C4-2B (cell line): ENCODE measurements around the gene PROX1.

Experiments
- H3K27ac ChIP-seq: fragments of 450-650 bp; 2 replicates; pipeline ENCODE4 v1.5.1; 2017
- ZFX ChIP-seq: fragments of 450-650 bp; IDR thresholded peaks from 2 replicates; pipeline ENCODE4 v1.6.1; 2017
- TF ChIP-seq, protein P1 (sequence below): fragments of 450-650 bp; conservative IDR thresholded peaks from 2 replicates; pipeline ENCODE4 v1.5.1; 2017; ENCODE audit warnings: mild to moderate bottlenecking

Gene PROX1

GRCh38 chr1:213980906-213981305 lies 6.9 kb upstream of the PROX1 start:
- TF ChIP-seq, protein P1, sequence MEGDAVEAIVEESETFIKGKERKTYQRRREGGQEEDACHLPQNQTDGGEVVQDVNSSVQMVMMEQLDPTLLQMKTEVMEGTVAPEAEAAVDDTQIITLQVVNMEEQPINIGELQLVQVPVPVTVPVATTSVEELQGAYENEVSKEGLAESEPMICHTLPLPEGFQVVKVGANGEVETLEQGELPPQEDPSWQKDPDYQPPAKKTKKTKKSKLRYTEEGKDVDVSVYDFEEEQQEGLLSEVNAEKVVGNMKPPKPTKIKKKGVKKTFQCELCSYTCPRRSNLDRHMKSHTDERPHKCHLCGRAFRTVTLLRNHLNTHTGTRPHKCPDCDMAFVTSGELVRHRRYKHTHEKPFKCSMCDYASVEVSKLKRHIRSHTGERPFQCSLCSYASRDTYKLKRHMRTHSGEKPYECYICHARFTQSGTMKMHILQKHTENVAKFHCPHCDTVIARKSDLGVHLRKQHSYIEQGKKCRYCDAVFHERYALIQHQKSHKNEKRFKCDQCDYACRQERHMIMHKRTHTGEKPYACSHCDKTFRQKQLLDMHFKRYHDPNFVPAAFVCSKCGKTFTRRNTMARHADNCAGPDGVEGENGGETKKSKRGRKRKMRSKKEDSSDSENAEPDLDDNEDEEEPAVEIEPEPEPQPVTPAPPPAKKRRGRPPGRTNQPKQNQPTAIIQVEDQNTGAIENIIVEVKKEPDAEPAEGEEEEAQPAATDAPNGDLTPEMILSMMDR = no peak
- TF ChIP-seq ZFX = no peak

DNA sequence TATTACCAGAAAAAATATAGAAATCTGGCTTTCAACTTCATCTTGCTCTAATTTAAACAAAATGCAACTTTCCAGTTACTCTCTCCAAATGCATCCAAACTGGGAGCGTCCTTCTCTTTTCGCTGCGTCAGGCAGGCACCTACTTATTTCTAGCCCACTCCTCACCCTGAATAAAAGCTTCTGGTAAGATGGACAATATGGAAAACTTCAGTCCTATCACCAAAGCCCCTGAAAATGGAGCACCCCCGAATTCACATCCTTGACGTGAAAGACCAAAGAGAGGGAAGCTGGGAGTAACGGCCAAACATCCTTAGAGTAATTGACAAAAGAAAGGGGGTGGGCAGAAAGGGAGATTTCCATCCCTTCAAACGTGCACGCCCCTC lies 5.5 kb upstream of the PROX1 start:
- no peak for TF ChIP-seq ZFX
- TF ChIP-seq, protein P1 = no peak
- H3K27ac ChIP-seq = no peak overlapping the region

More at GRCh38 chr1:213980906-213981305, 6.9 kb upstream of the PROX1 start:
- H3K27ac ChIP-seq = no peak overlapping the region

GRCh38 chr1:213982672-213983492 lies 4.9 kb upstream of the PROX1 start:
- TF ChIP-seq, protein P1 = no peak
- TF ChIP-seq ZFX = no peak
- H3K27ac ChIP-seq = no peak overlapping the region

DNA sequence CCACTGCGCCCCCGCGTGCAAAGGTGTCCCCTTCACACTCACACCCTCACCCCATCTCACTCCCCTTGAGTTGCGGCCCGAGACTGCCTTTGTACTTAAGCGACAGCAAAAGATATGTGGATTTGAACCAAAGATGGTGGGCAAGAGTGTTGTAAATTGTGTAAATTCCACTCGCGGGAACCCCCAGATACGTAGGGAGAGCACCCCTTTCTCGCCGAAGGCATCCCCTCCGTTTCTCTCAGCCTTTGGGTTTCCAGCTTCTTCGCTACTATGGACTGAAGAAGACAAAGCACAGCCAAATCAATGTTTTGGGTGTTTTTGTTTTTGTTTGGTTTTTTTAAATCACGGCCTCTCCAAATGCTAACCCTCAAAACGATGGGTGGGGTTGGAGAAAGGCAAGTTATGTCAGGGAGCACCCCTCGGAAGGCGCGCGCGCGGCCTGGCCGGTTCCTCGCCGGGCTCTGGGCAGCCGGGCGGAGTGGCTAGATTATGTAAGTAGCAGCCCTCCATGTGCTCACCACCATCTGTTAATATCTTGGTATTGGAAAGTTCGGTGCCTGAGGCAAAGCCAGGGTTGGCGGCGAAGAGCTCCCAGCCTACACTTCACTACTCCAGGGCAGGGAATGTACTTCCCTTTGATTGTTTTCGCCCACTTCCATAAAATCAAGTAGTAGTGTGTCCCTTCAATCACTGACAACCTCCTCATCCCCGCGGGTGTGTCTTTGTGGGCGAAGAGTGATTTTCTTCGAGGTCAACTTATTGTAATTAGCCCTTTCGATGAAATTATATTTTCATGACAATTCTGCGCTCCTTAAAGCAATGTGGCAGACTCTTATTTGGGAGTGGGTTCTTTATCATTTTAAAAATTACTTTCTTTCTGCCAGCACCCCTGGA lies 4.0 kb upstream of the PROX1 start:
- no peak overlapping the region for H3K27ac ChIP-seq
- no peak for TF ChIP-seq ZFX
- TF ChIP-seq, protein P1 = no peak

DNA sequence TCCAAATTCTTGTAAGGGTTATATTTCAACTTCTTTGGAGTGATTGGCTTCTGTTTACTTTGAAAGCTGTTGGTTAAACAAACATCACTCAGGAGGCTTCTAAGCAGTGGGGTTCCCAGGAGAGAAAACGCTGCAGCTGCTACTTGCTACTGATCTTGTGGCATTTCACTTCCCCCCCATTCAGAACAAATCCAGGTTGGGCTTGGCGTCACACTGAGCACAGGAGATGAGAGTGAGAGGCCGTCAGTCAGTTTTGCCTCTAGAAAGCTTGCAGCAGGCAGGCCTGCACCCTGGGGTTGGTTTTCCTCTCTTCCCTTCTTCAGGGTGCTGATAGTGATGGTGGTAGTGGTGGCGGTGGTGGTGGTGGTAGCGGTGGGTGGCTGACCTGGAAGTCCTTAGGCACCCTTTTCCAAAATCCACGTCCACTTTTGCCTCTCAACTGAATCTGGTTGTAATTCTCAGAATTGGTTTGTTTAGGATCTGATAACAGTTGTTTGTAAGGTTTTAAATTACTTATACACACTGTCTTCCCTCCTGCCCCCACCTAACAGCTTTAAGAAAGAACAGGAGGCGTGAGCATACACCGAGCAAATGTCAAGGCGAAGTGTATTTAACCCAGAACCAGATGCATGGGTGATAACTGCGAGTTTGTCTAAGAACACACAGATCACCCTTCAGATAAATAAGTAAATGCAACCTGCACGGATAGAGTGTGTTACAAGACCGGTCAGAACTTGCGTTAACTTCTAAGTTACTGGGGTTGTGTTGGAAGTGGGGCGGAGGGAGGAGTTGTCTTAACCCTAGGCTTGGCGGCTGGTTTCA lies 3.2 kb upstream of the PROX1 start:
- no peak overlapping the region for H3K27ac ChIP-seq
- TF ChIP-seq, protein P1 = no peak
- no peak for TF ChIP-seq ZFX

DNA sequence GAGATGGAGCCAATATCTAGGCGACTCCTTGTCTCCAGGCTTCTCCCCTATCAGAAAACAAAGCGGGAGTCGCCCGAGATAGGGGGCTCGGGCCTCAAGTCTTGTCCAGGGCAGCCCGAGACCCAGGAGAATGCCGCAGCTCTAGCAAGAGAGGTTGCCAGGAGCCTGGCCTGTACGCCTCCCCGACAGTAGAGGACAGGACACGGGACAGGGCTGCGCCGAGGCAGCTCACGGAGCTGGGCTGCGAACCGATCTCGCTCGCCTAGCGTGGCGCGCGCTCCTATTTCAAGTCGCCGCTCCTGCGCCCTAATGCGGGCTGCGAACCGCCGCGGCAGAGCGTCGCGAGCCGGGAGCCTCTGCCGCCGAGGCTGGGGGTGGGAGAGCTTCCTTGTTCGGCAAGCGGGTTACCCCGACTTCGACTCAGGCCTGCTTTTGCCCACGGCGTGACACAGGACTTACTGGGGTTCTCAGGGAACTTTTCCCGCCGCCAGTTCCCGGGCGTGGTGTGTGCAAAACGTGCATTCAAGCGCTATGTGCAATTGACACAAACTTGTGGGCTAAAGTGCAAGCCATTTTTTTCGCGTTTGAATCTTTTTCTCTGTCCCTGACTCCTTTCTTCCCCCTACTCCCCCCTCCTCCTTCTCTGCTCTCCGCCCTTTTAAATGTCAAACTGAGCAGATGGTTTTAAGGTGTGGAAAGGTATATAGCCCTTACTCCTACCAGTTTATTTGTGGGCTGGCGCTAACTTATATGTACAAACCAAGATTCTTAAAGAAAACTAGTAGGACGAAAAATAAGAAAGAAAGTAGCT lies 2.4 kb upstream of the PROX1 start:
- no peak overlapping the region for H3K27ac ChIP-seq
- TF ChIP-seq, protein P1 = no peak
